HCT116 (cell line): ENCODE results near the gene AAMP. TPM values are rescaled to one million over a fixed set of nuclear protein-coding genes. Genes with fewer than 3 reads are reported as not detected.

Source experiments
- ATAC-seq: fragments of 200-7000 bp; cut with Tn5 transposase; 2 replicates; pipeline ENCODE4 v1.9.1; 2020; ENCODE audit warnings: mild to moderate bottlenecking, moderate library complexity
- BruUV-seq: library from RNA; stranded (reverse); fragments of 400-500 nt; replicated peaks from 2 replicates; lab custom pipeline; 2021; lab: Mats Ljungman, UMichigan
- CTCF ChIA-PET: fragments of 300-600 bp; sonication (Branson Sonifier 250); formaldehyde crosslinking; loops from one replicate; lab custom pipeline; 2021; ENCODE audit warnings: antibody characterized with exemption; lab: Charles Lee
- POLR2A ChIA-PET: fragments of 300-600, 350-600 bp; sonication (Branson Sonifier 250); formaldehyde crosslinking; loops from one replicate; lab custom pipeline; 2021; ENCODE audit warnings: antibody characterized with exemption; lab: Charles Lee
- RAD21 ChIA-PET, 2 experiments: fragments of 300-600 bp; sonication (Branson Sonifier 250); formaldehyde crosslinking; loops; one replicate each; lab custom pipeline; 2023; ENCODE audit warnings: low total read pairs in 2 of 2; ENCODE audit not compliant: uncharacterized antibody in 2 of 2, unreplicated experiment in 2 of 2, low non-redundant PET in 1 of 2; lab: Charles Lee
- DNase-seq: peaks from one replicate; pipeline ENCODE4 v3.0.0-alpha.2; 2010; ENCODE audit warnings: low read depth, low spot score
- H2AFZ ChIP-seq: fragments of 200-600 bp; shearing (Covaris generic), sonication (generic); 2 replicates; pipeline ENCODE4 v1.6.1; 2017; ENCODE audit warnings: low read depth, mixed run types, mixed read lengths, antibody characterized with exemption, low read length; ENCODE audit not compliant: poor library complexity, severe bottlenecking
- H3K27ac ChIP-seq: 2 replicates; pipeline ENCODE4 v1.5.1; 2012; ENCODE audit warnings: low read depth, low read length
- H3K27me3 ChIP-seq: fragments of 200-600 bp; sonication (generic); 2 replicates; pipeline ENCODE4 v1.6.1; 2016; ENCODE audit warnings: mixed run types, low read length, mixed read lengths; ENCODE audit not compliant: insufficient read depth
- H3K36me3 ChIP-seq, 2 experiments: fragments of 200-500 bp in 1 of 2; fragments of 200-600 bp in 1 of 2; sonication (Bioruptor generic) in 1 of 2; sonication (generic) in 1 of 2; 2 replicates each; pipeline versions ENCODE4 v1.5.1 to v1.6.1; 2014 to 2016; ENCODE audit warnings: low read length in 2 of 2, inconsistent platforms in 1 of 2, mixed read lengths in 1 of 2, mixed run types in 1 of 2; ENCODE audit not compliant: insufficient read depth in 2 of 2, control insufficient read depth in 1 of 2
- H3K4me1 ChIP-seq, 2 experiments: fragments of 200-600 bp in 1 of 2; sonication (generic) in 1 of 2; 2 replicates each; pipeline versions ENCODE4 v1.5.1 to v1.6.1; 2012 to 2017; ENCODE audit warnings: low read length in 2 of 2, inconsistent platforms in 1 of 2, mild to moderate bottlenecking in 1 of 2, mixed read lengths in 1 of 2, mixed run types in 1 of 2, moderate library complexity in 1 of 2; ENCODE audit not compliant: insufficient read depth in 2 of 2, control insufficient read depth in 1 of 2
- H3K4me2 ChIP-seq: fragments of 200-600 bp; sonication (generic); 2 replicates; pipeline ENCODE4 v1.6.1; 2017; ENCODE audit warnings: mixed run types, low read length, mixed read lengths
- H3K4me3 ChIP-seq, 2 experiments: fragments of 200-600 bp in 1 of 2; sonication (generic) in 1 of 2; replicated peaks in 1 of 2; 2 replicates each; pipeline ENCODE4 v1.5.1; 2011 to 2016; ENCODE audit warnings: low read length in 2 of 2, control low read depth in 1 of 2, low read depth in 1 of 2, mild to moderate bottlenecking in 1 of 2, mixed read lengths in 1 of 2, mixed run types in 1 of 2
- H3K79me2 ChIP-seq: fragments of 200-600 bp; sonication (generic); 2 replicates; pipeline ENCODE4 v1.6.1; 2017; ENCODE audit warnings: mild to moderate bottlenecking, mixed run types, low read length, moderate library complexity, mixed read lengths; ENCODE audit not compliant: insufficient read depth
- H3K9ac ChIP-seq: fragments of 200-600 bp; sonication (generic); 2 replicates; pipeline ENCODE4 v1.6.1; 2016; ENCODE audit warnings: low read length, mixed read lengths
- H3K9me2 ChIP-seq: fragments of 200-600 bp; sonication (generic), shearing (Covaris generic); 2 replicates; pipeline ENCODE4 v1.6.1; 2017; ENCODE audit warnings: mixed run types, mild to moderate bottlenecking, moderate library complexity; ENCODE audit not compliant: insufficient read depth
- H3K9me3 ChIP-seq, 2 experiments: fragments of 200-500 bp in 1 of 2; fragments of 200-600 bp in 1 of 2; sonication (Bioruptor generic) in 1 of 2; sonication (generic) in 1 of 2; 2 replicates each; pipeline ENCODE4 v1.6.1; 2014 to 2017; ENCODE audit warnings: low read length in 2 of 2, mixed read lengths in 2 of 2, inconsistent platforms in 1 of 2, low read depth in 1 of 2, mild to moderate bottlenecking in 1 of 2, mixed run types in 1 of 2, moderate library complexity in 1 of 2; ENCODE audit not compliant: control insufficient read depth in 1 of 2, insufficient read depth in 1 of 2
- H4K20me1 ChIP-seq: fragments of 200-600 bp; sonication (generic), shearing (Covaris generic); 2 replicates; pipeline ENCODE4 v1.6.1; 2017; ENCODE audit warnings: mixed run types, mild to moderate bottlenecking, moderate library complexity; ENCODE audit not compliant: insufficient read depth
- CBX3 ChIP-seq: IDR thresholded peaks from 2 replicates; pipeline ENCODE4 v1.6.1; 2012; ENCODE audit warnings: low read depth
- CEBPB ChIP-seq: IDR thresholded peaks from 2 replicates; pipeline ENCODE4 v1.6.1; 2012; ENCODE audit warnings: low read depth
- EZH2 ChIP-seq: fragments of 200-600 bp; sonication (generic); IDR thresholded peaks from 2 replicates; pipeline ENCODE4 v1.6.1; 2017; ENCODE audit warnings: antibody characterized with exemption, mixed run types
- FOSL1 ChIP-seq: IDR thresholded peaks from 2 replicates; pipeline ENCODE4 v1.6.1; 2012; ENCODE audit warnings: low read depth
- JUND ChIP-seq: IDR thresholded peaks from 2 replicates; pipeline ENCODE4 v1.6.1; 2012
- POLR2AphosphoS5 ChIP-seq: IDR thresholded peaks from 2 replicates; pipeline ENCODE4 v1.6.1; 2011; ENCODE audit warnings: mild to moderate bottlenecking, low read depth, low read length, moderate library complexity
- YY1 ChIP-seq: IDR thresholded peaks from 2 replicates; pipeline ENCODE4 v1.6.1; 2011; ENCODE audit warnings: low read length, low read depth, moderate library complexity, mild to moderate bottlenecking; ENCODE audit not compliant: insufficient replicate concordance; ENCODE audit errors: extremely low read depth
- ZFX ChIP-seq: fragments of 450-650 bp; IDR thresholded peaks from 2 replicates; pipeline ENCODE4 v1.6.1; 2017
- ZNF274 ChIP-seq: fragments of 200-500 bp; sonication (Bioruptor generic); IDR thresholded peaks from 2 replicates; pipeline ENCODE4 v1.6.1; 2014; ENCODE audit warnings: mild to moderate bottlenecking, low read depth, low read length, inconsistent platforms
- intact Hi-C: fragments of 100-400 bp; cut with micrococcal nuclease; formaldehyde crosslinking; loops from 2 replicates; pipeline ENCODE4 v1.10.0; 2022
- total RNA-seq: library from RNA; stranded (reverse); gene quantifications from one replicate; pipeline ENCODE4 v1.2.1, GENCODE V29; 2021; ENCODE audit not compliant: unreplicated experiment
- TF ChIP-seq, protein P1 (sequence below): IDR thresholded peaks from 2 replicates; pipeline ENCODE4 v1.6.1; 2012
- TF ChIP-seq, protein P2 (sequence below), 3 experiments: fragments of 200-600 bp in 1 of 3; sonication (generic) in 1 of 3; IDR thresholded peaks in 2 of 3; conservative IDR thresholded peaks in 1 of 3; 2 replicates each; pipeline ENCODE4 v1.5.1; 2012 to 2017; ENCODE audit warnings: low read depth in 2 of 3, low read length in 2 of 3, antibody characterized with exemption in 1 of 3, borderline replicate concordance in 1 of 3, control low read depth in 1 of 3, mild to moderate bottlenecking in 1 of 3, mixed read lengths in 1 of 3, mixed run types in 1 of 3, moderate library complexity in 1 of 3; ENCODE audit not compliant: insufficient read depth in 1 of 3
- TF ChIP-seq, protein P3 (sequence below): IDR thresholded peaks from 2 replicates; pipeline ENCODE4 v1.6.1; 2011; ENCODE audit warnings: mild to moderate bottlenecking, low read length, moderate library complexity; ENCODE audit not compliant: insufficient replicate concordance; ENCODE audit errors: extremely low read depth
- TF ChIP-seq, protein P4 (sequence below): IDR thresholded peaks from 2 replicates; pipeline ENCODE4 v1.6.1; 2012

Gene AAMP
- total RNA-seq, 1 experiment from 2014 or later: 111 TPM

DNA sequence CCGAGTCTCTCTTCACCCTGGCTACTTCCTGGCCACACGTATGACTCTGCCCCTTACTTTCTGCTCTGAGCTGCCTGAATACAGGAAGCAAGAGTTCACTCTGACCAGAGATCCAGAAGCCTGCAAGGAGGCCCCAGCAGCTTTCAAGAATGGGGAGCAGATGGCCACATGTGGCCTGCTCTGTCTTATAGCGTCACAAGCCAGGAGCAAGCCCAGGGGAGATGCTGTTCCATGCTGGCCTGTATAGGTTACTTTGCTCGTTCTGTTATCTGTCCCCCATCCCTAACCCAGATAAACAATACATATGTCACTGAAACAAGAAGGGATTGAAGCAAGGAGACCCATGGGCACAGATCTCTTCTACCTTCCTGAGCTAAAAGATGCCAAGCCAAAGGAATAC, 4.6 kb upstream of the AAMP start:
- Histone ChIP-seq H3K36me3 (peaks cover 28 to 42% of the 10 kb centered on the region in 2 experiments; a peak in 3 of 4 replicates), H2AFZ (no peak overlapping the region), H3K27ac (no peak overlapping the region), H3K27me3 (no peaks in the 10 kb centered on the region), H3K9me2 (no peaks in the 10 kb centered on the region), H3K4me1 (peaks cover 13 to 22% of the 10 kb centered on the region in 2 experiments), H4K20me1 (no peaks in the 10 kb centered on the region), H3K9me3 (no peaks in the 10 kb centered on the region), H3K4me3 (no peak overlapping the region), H3K4me2 (no peak overlapping the region), H3K9ac (no peak overlapping the region), H3K79me2 (peaks cover 15% of the 10 kb centered on the region)
- CTCF ChIA-PET: no interaction called here
- TF ChIP-seq POLR2AphosphoS5 (no peak; the same call in 1 of the 2 replicates), CEBPB (no peak), EZH2 (no peak)
- TF ChIP-seq, protein P1, sequence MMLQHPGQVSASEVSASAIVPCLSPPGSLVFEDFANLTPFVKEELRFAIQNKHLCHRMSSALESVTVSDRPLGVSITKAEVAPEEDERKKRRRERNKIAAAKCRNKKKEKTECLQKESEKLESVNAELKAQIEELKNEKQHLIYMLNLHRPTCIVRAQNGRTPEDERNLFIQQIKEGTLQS: no peak
- TF ChIP-seq, protein P2, sequence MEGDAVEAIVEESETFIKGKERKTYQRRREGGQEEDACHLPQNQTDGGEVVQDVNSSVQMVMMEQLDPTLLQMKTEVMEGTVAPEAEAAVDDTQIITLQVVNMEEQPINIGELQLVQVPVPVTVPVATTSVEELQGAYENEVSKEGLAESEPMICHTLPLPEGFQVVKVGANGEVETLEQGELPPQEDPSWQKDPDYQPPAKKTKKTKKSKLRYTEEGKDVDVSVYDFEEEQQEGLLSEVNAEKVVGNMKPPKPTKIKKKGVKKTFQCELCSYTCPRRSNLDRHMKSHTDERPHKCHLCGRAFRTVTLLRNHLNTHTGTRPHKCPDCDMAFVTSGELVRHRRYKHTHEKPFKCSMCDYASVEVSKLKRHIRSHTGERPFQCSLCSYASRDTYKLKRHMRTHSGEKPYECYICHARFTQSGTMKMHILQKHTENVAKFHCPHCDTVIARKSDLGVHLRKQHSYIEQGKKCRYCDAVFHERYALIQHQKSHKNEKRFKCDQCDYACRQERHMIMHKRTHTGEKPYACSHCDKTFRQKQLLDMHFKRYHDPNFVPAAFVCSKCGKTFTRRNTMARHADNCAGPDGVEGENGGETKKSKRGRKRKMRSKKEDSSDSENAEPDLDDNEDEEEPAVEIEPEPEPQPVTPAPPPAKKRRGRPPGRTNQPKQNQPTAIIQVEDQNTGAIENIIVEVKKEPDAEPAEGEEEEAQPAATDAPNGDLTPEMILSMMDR (IDR thresholded peaks at IDR 0.05 in 2 of 3, conservative IDR thresholded peaks at IDR 0.05 in 1 of 3; ENCODE audit: borderline replicate concordance in 1 of 3, insufficient read depth in 1 of 3, low read depth in 2 of 3, low read length in 2 of 3): no peak
- POLR2A ChIA-PET: interaction anchor here (3.0 kb wide), 1 partner anchor 13 kb away, joined by 10 read pairs; no protein-coding TSS in a partner anchor
- BruUV-seq: TSS peak; percentile 15
- RAD21 ChIA-PET: no interaction called here
- DNase-seq (no peak), ATAC-seq (no peak)
- intact Hi-C loops: loop anchor here (5.0 kb wide), 1 partner anchor 87 kb away; no protein-coding TSS in a partner anchor

DNA sequence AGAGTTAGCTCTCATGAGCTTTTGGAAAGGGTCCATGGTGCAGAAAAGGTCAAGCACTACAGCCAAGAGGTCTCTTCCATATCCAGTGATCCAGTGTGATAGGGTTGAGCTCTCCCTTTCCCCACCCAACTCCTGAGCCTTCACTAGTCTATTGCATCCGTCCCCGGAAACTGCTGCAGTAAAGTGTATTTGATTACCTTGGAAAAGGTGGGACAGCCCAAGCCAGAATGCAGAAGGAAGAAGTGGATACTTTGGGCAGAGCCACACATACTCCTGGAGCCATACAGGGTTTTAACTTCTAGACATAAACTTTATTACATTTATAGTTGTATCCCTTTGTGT, 3.9 kb upstream of the AAMP start:
- Histone ChIP-seq H3K36me3 (peaks cover 26 to 35% of the 10 kb centered on the region in 2 experiments; a peak in 3 of 4 replicates), H3K9me2 (no peaks in the 10 kb centered on the region), H3K4me2 (no peak overlapping the region), H3K27me3 (no peaks in the 10 kb centered on the region), H3K4me1 (peaks cover 13 to 27% of the 10 kb centered on the region in 2 experiments), H3K4me3 (no peak overlapping the region), H3K9me3 (no peaks in the 10 kb centered on the region), H2AFZ (no peak overlapping the region), H3K9ac (no peak overlapping the region), H3K79me2 (peaks cover 22% of the 10 kb centered on the region), H4K20me1 (no peaks in the 10 kb centered on the region), H3K27ac (no peak overlapping the region)
- RAD21 ChIA-PET: interaction anchor here in 1 of 2 experiments (1.2 kb wide), 1 partner anchor 13 kb away, joined by 3 read pairs; no protein-coding TSS in a partner anchor
- CTCF ChIA-PET: interaction anchor here (1.1 to 1.4 kb wide), 3 partner anchors 9 to 16 kb away, joined by 4 to 6 read pairs (median 4); no protein-coding TSS in a partner anchor
- no peak for DNase-seq
- no peak for ATAC-seq
- no TSS peak for BruUV-seq
- intact Hi-C loops: loop anchor here (2.0 to 5.0 kb wide), 2 partner anchors 87 to 573 kb away; no protein-coding TSS in a partner anchor
- POLR2A ChIA-PET: interaction anchor here (3.0 kb wide), 1 partner anchor 13 kb away, joined by 10 read pairs; no protein-coding TSS in a partner anchor
- TF ChIP-seq FOSL1 (no peak), CBX3 (no peak), POLR2AphosphoS5 (no peak), YY1 (no peak), JUND (no peak), ZNF274 (no peak), ZFX (no peak)
- TF ChIP-seq, protein P3, sequence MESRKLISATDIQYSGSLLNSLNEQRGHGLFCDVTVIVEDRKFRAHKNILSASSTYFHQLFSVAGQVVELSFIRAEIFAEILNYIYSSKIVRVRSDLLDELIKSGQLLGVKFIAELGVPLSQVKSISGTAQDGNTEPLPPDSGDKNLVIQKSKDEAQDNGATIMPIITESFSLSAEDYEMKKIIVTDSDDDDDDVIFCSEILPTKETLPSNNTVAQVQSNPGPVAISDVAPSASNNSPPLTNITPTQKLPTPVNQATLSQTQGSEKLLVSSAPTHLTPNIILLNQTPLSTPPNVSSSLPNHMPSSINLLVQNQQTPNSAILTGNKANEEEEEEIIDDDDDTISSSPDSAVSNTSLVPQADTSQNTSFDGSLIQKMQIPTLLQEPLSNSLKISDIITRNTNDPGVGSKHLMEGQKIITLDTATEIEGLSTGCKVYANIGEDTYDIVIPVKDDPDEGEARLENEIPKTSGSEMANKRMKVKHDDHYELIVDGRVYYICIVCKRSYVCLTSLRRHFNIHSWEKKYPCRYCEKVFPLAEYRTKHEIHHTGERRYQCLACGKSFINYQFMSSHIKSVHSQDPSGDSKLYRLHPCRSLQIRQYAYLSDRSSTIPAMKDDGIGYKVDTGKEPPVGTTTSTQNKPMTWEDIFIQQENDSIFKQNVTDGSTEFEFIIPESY: no peak
- TF ChIP-seq, protein P1: no peak
- TF ChIP-seq, protein P4, sequence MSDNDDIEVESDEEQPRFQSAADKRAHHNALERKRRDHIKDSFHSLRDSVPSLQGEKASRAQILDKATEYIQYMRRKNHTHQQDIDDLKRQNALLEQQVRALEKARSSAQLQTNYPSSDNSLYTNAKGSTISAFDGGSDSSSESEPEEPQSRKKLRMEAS: no peak
